Measurements from ENCODE around the gene PLPP4.

PLPP4 gene
- long read RNA-seq = 0 reads

- TF ChIP-seq CTCF (IDR thresholded peaks at IDR 0.05; ENCODE audit: insufficient read depth, low read length) = no peak
- no peak for TF ChIP-seq GABPA (IDR thresholded peaks at IDR 0.05; ENCODE audit: low read depth)
- TF ChIP-seq SPI1 (IDR thresholded peaks at IDR 0.05; ENCODE audit: borderline replicate concordance, low read depth) = no peak
- no peak for TF ChIP-seq REST (IDR thresholded peaks at IDR 0.05; ENCODE audit: insufficient replicate concordance, low read depth)
- no peak for TF ChIP-seq POLR2AphosphoS5 (IDR thresholded peaks at IDR 0.05; ENCODE audit: low read depth)
Observed at GRCh38 chr10:120456626-120457430, at the start of gene PLPP4. TSS of gene PLPP4 (plus strand) at chr10:120457227. CDS start at chr10:120457306, 79 bp downstream.

GRCh38 chr10:120409816-120410215 is 47.2 kb upstream of the PLPP4 start:
- no peak for DNase-seq (ENCODE audit: low read depth in 1 of 2, low spot score in 1 of 2)
- H3K27me3 ChIP-seq (ENCODE audit: insufficient read depth, poor library complexity, severe bottlenecking) = no peaks in the 10 kb centered on the region
- TF ChIP-seq REST (IDR thresholded peaks at IDR 0.05; ENCODE audit: insufficient replicate concordance, low read depth) (no peak), CTCF (IDR thresholded peaks at IDR 0.05; ENCODE audit: insufficient read depth, low read length) (no peak), SPI1 (IDR thresholded peaks at IDR 0.05; ENCODE audit: borderline replicate concordance, low read depth) (no peak), POLR2AphosphoS5 (IDR thresholded peaks at IDR 0.05; ENCODE audit: low read depth) (no peak), GABPA (IDR thresholded peaks at IDR 0.05; ENCODE audit: low read depth) (no peak)

More at GRCh38 chr10:120456626-120457430, at the start of gene PLPP4:
- DNase-seq (ENCODE audit: low read depth in 1 of 2, low spot score in 1 of 2) = no peak
- Histone ChIP-seq H3K27me3 (ENCODE audit: insufficient read depth, poor library complexity, severe bottlenecking) (peaks cover 27% of the 10 kb centered on the region), H3K4me3 (replicated peaks; ENCODE audit: insufficient read depth, low read length) (no peak within 1 kb of the TSS), H3K27ac (replicated peaks) (no peak within 1 kb of the TSS)

GRCh38 chr10:120414946-120415345 is 42.1 kb upstream of the PLPP4 start:
- Histone ChIP-seq H3K27me3 (ENCODE audit: insufficient read depth, poor library complexity, severe bottlenecking) (no peaks in the 10 kb centered on the region), H3K27ac (replicated peaks) (no peak overlapping the region), H3K4me3 (replicated peaks; ENCODE audit: insufficient read depth, low read length) (no peak overlapping the region)
- no peak for DNase-seq (ENCODE audit: low read depth in 1 of 2, low spot score in 1 of 2)
- TF ChIP-seq REST (IDR thresholded peaks at IDR 0.05; ENCODE audit: insufficient replicate concordance, low read depth) = no peak
- no peak for TF ChIP-seq GABPA (IDR thresholded peaks at IDR 0.05; ENCODE audit: low read depth)
- no peak for TF ChIP-seq CTCF (IDR thresholded peaks at IDR 0.05; ENCODE audit: insufficient read depth, low read length)
- no peak for TF ChIP-seq SPI1 (IDR thresholded peaks at IDR 0.05; ENCODE audit: borderline replicate concordance, low read depth)
- TF ChIP-seq POLR2AphosphoS5 (IDR thresholded peaks at IDR 0.05; ENCODE audit: low read depth) = no peak

More at GRCh38 chr10:120409816-120410215, 47.2 kb upstream of the PLPP4 start:
- no peak overlapping the region for H3K27ac ChIP-seq (replicated peaks)
- H3K4me3 ChIP-seq (replicated peaks; ENCODE audit: insufficient read depth, low read length) = no peak overlapping the region

Data from HL-60 (cell line).